IMR-90 (cell line): ENCODE results near the gene RHBDL3.

ENCODE experiments used
- CEBPB ChIP-seq: IDR thresholded peaks from 2 replicates; pipeline ENCODE4 v1.6.1; 2012; ENCODE audit warnings: low read depth, low read length, improper control_type of control experiment
- CHD1 ChIP-seq: IDR thresholded peaks from 2 replicates; pipeline ENCODE4 v1.6.1; 2012; ENCODE audit warnings: low read depth, low read length, improper control_type of control experiment
- MAFK ChIP-seq: IDR thresholded peaks from 2 replicates; pipeline ENCODE4 v1.6.1; 2012; ENCODE audit warnings: low read depth, low read length, improper control_type of control experiment
- MAZ ChIP-seq: IDR thresholded peaks from 2 replicates; pipeline ENCODE4 v1.6.1; 2012; ENCODE audit warnings: low read depth, mild to moderate bottlenecking, low read length, improper control_type of control experiment, moderate library complexity, borderline replicate concordance
- POLR2A ChIP-seq: IDR thresholded peaks from 2 replicates; pipeline ENCODE4 v1.6.1; 2012; ENCODE audit warnings: mild to moderate bottlenecking, low read depth, low read length
- RAD21 ChIP-seq: IDR thresholded peaks from 2 replicates; pipeline ENCODE4 v1.6.1; 2012; ENCODE audit warnings: low read length, improper control_type of control experiment
- RCOR1 ChIP-seq: IDR thresholded peaks from 2 replicates; pipeline ENCODE4 v1.6.1; 2012; ENCODE audit warnings: mild to moderate bottlenecking, low read length, improper control_type of control experiment; ENCODE audit not compliant: insufficient replicate concordance
- RFX5 ChIP-seq: IDR thresholded peaks from 2 replicates; pipeline ENCODE4 v1.8.0; 2012; ENCODE audit warnings: low read depth, mild to moderate bottlenecking, low read length, moderate library complexity
- SMC3 ChIP-seq: fragments of 150-350 bp; IDR thresholded peaks from 2 replicates; pipeline ENCODE4 v1.6.1; 2016; ENCODE audit warnings: low read depth, mild to moderate bottlenecking, antibody characterized with exemption, low read length, moderate library complexity
- TF ChIP-seq, protein P1 (sequence below): conservative IDR thresholded peaks from 2 replicates; pipeline ENCODE4 v1.5.1; 2012; ENCODE audit warnings: mild to moderate bottlenecking, low read depth, low read length, improper control_type of control experiment

DNA sequence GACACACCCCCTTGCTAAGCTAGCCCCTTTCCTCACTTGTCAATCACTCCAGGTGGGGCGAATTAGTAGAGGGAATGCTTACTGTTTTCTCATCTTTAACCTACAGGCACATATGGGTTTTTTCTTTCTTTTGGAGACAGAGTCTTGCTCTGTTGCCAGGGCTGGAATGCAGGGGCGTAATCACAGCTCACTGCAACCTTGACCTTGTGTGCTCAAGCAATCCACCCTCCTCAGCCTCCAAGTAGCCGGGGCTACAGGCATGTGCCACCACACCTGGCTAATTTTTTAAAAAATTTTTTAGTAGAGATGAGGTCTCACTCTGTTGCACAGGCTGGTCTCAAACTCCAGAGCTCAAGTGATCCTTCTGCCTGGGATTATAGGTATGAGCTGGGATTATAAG, 38.7 kb upstream of the RHBDL3 start:
- no peak for TF ChIP-seq CHD1
- TF ChIP-seq, protein P1, sequence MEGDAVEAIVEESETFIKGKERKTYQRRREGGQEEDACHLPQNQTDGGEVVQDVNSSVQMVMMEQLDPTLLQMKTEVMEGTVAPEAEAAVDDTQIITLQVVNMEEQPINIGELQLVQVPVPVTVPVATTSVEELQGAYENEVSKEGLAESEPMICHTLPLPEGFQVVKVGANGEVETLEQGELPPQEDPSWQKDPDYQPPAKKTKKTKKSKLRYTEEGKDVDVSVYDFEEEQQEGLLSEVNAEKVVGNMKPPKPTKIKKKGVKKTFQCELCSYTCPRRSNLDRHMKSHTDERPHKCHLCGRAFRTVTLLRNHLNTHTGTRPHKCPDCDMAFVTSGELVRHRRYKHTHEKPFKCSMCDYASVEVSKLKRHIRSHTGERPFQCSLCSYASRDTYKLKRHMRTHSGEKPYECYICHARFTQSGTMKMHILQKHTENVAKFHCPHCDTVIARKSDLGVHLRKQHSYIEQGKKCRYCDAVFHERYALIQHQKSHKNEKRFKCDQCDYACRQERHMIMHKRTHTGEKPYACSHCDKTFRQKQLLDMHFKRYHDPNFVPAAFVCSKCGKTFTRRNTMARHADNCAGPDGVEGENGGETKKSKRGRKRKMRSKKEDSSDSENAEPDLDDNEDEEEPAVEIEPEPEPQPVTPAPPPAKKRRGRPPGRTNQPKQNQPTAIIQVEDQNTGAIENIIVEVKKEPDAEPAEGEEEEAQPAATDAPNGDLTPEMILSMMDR = no peak
- TF ChIP-seq POLR2A = no peak
- TF ChIP-seq SMC3 = no peak
- no peak for TF ChIP-seq RFX5
- no peak for TF ChIP-seq RCOR1
- no peak for TF ChIP-seq RAD21
- no peak for TF ChIP-seq CEBPB
- no peak for TF ChIP-seq MAZ
- no peak for TF ChIP-seq MAFK
